PC-9 (cell line): ENCODE measurements around the gene DMGDH. TPM values are rescaled to one million over a fixed set of nuclear protein-coding genes. Genes with fewer than 3 reads are reported as not detected.

Experiments used
- BruUV-seq: library from RNA; stranded (reverse); fragments of 400-500 nt; replicated peaks from 2 replicates; lab custom pipeline; 2021; lab: Mats Ljungman, UMichigan
- CTCF ChIA-PET: fragments of 300-600 bp; sonication (Branson Sonifier 250); formaldehyde crosslinking; loops from one replicate; lab custom pipeline; 2022; ENCODE audit warnings: antibody characterized with exemption; lab: Charles Lee
- POLR2A ChIA-PET: fragments of 300-600 bp; sonication (Branson Sonifier 250); formaldehyde crosslinking; loops from one replicate; lab custom pipeline; 2022; ENCODE audit warnings: antibody characterized with exemption; ENCODE audit not compliant: unreplicated experiment; lab: Charles Lee
- DNase-seq, 2 experiments: peaks; one replicate each; pipeline versions ENCODE4 v3.0.0 to v3.0.0-alpha.2; 2015 to 2022; ENCODE audit warnings: mixed read lengths in 1 of 2
- H2AFZ ChIP-seq: fragments of 200-600 bp; sonication (generic); 2 replicates; pipeline ENCODE4 v1.8.1; 2017; ENCODE audit warnings: antibody characterized with exemption
- H3F3A ChIP-seq: fragments of 200-600 bp; sonication (generic); 2 replicates; pipeline ENCODE4 v1.8.1; 2017; ENCODE audit warnings: antibody characterized with exemption, mild to moderate bottlenecking, low read depth; ENCODE audit not compliant: insufficient read depth
- H3K27ac ChIP-seq: fragments of 200-600 bp; sonication (generic); 2 replicates; pipeline ENCODE4 v1.6.1; 2016; ENCODE audit warnings: mixed run types
- H3K27me3 ChIP-seq: fragments of 200-600 bp; sonication (generic); 2 replicates; pipeline ENCODE4 v1.6.1; 2016; ENCODE audit warnings: low read depth, mixed run types; ENCODE audit not compliant: insufficient read depth
- H3K36me3 ChIP-seq: fragments of 200-600 bp; sonication (generic); 2 replicates; pipeline ENCODE4 v1.6.1; 2016; ENCODE audit warnings: low read depth, mixed run types
- H3K4me1 ChIP-seq: fragments of 200-600 bp; sonication (generic); replicated peaks from 2 replicates; pipeline ENCODE4 v1.6.1; 2016; ENCODE audit warnings: mixed run types; ENCODE audit not compliant: insufficient read depth
- H3K4me2 ChIP-seq: fragments of 200-600 bp; sonication (generic); 2 replicates; pipeline ENCODE4 v1.6.1; 2017; ENCODE audit warnings: mixed run types
- H3K4me3 ChIP-seq: fragments of 200-600 bp; sonication (generic); 2 replicates; pipeline ENCODE4 v1.6.1; 2016; ENCODE audit warnings: mixed run types
- H3K79me2 ChIP-seq: fragments of 200-600 bp; sonication (generic); 2 replicates; pipeline ENCODE4 v1.6.1; 2017; ENCODE audit warnings: low read depth, mixed run types
- H3K9me2 ChIP-seq: fragments of 200-600 bp; sonication (generic); 2 replicates; pipeline ENCODE4 v1.8.1; 2017; ENCODE audit warnings: mild to moderate bottlenecking; ENCODE audit not compliant: insufficient read depth
- H3K9me3 ChIP-seq: fragments of 200-600 bp; sonication (generic); 2 replicates; pipeline ENCODE4 v1.8.1; 2016; ENCODE audit warnings: low read depth; ENCODE audit not compliant: insufficient read depth
- H4K20me1 ChIP-seq: fragments of 200-600 bp; sonication (generic); 2 replicates; pipeline ENCODE4 v1.8.1; 2017; ENCODE audit not compliant: insufficient read depth
- CTCF ChIP-seq: fragments of 200-600 bp; sonication (generic); conservative IDR thresholded peaks from 2 replicates; pipeline ENCODE4 v1.6.1; 2017; ENCODE audit warnings: mixed run types, antibody characterized with exemption, mild to moderate bottlenecking, moderate library complexity
- EZH2 ChIP-seq: fragments of 200-600 bp; sonication (generic); IDR thresholded peaks from 2 replicates; pipeline ENCODE4 v1.8.0; 2017; ENCODE audit warnings: antibody characterized with exemption, low read depth
- intact Hi-C: fragments of 100-400 bp; cut with micrococcal nuclease; formaldehyde crosslinking; loops from one replicate; pipeline ENCODE4 v1.10.0; 2022; ENCODE audit not compliant: unreplicated experiment
- total RNA-seq: library from RNA; stranded (reverse); gene quantifications from 2 replicates; pipeline ENCODE4 v1.2.3, GENCODE V29; 2021

DMGDH gene
- total RNA-seq, 1 experiment from 2014 or later = 8.1 TPM

GRCh38 chr5:79074641-79075040 is 5.2 kb upstream of the DMGDH start:
- H3K4me1 ChIP-seq = no peaks in the 10 kb centered on the region
- H3K36me3 ChIP-seq = no peaks in the 10 kb centered on the region
- H3K27ac ChIP-seq = no peak overlapping the region
- POLR2A ChIA-PET = no interaction called here
- no peak overlapping the region for H3K4me3 ChIP-seq
- no peaks in the 10 kb centered on the region for H3K27me3 ChIP-seq
- intact Hi-C loops = no loop called here
- H4K20me1 ChIP-seq = no peaks in the 10 kb centered on the region
- no peaks in the 10 kb centered on the region for H3F3A ChIP-seq
- no TSS peak for BruUV-seq
- TF ChIP-seq CTCF = no peak
- no peak for TF ChIP-seq EZH2
- no peaks in the 10 kb centered on the region for H3K79me2 ChIP-seq
- DNase-seq = peak in 1 of 2 experiments; percentile 47
- H3K9me3 ChIP-seq = peaks cover 5% of the 10 kb centered on the region; the same call in 1 of the 2 replicates
- CTCF ChIA-PET = interaction anchor here (0.7 kb wide), 1 partner anchor 528 kb away, joined by 8 read pairs; no protein-coding TSS in a partner anchor
- H2AFZ ChIP-seq = no peak overlapping the region
- no peaks in the 10 kb centered on the region for H3K9me2 ChIP-seq
- no peak overlapping the region for H3K4me2 ChIP-seq

GRCh38 chr5:79070350-79070667 is 835 bp upstream of the DMGDH start:
- Histone ChIP-seq H2AFZ (no peak overlapping the region), H3K27ac (no peak overlapping the region), H3K9me3 (peaks cover 5% of the 10 kb centered on the region; the same call in 1 of the 2 replicates), H3F3A (no peaks in the 10 kb centered on the region), H4K20me1 (no peaks in the 10 kb centered on the region), H3K36me3 (no peaks in the 10 kb centered on the region), H3K27me3 (no peaks in the 10 kb centered on the region), H3K9me2 (no peaks in the 10 kb centered on the region), H3K4me1 (no peaks in the 10 kb centered on the region), H3K4me3 (no peak overlapping the region), H3K79me2 (no peaks in the 10 kb centered on the region), H3K4me2 (no peak overlapping the region)
- no peak for TF ChIP-seq EZH2
- BruUV-seq = no TSS peak
- ChIA-PET CTCF (no interaction called here), POLR2A (interaction anchor here (0.7 kb wide), 1 partner anchor 73 kb away, joined by 5 read pairs; no protein-coding TSS in a partner anchor)
- intact Hi-C loops = no loop called here
- DNase-seq = no peak

- H2AFZ ChIP-seq = no peak overlapping the region
- no peak for DNase-seq
- H3K27me3 ChIP-seq = no peaks in the 10 kb centered on the region
- no peaks in the 10 kb centered on the region for H3K36me3 ChIP-seq
- TF ChIP-seq CTCF (no peak), EZH2 (no peak)
- CTCF ChIA-PET = no interaction called here
- H3K4me2 ChIP-seq = no peak overlapping the region
- no peaks in the 10 kb centered on the region for H3K79me2 ChIP-seq
- H3K9me3 ChIP-seq = no peaks in the 10 kb centered on the region
- no peaks in the 10 kb centered on the region for H4K20me1 ChIP-seq
- no peaks in the 10 kb centered on the region for H3K4me1 ChIP-seq
- H3F3A ChIP-seq = no peaks in the 10 kb centered on the region
- BruUV-seq = no TSS peak
- H3K4me3 ChIP-seq = no peak overlapping the region
- intact Hi-C loops = no loop called here
- H3K27ac ChIP-seq = no peak overlapping the region
- H3K9me2 ChIP-seq = no peaks in the 10 kb centered on the region
- POLR2A ChIA-PET = no interaction called here
These were observed 7.0 kb downstream of the DMGDH start for GRCh38 chr5:79062436-79062835.

- POLR2A ChIA-PET = no interaction called here
- intact Hi-C loops = no loop called here
- no TSS peak for BruUV-seq
These were observed 9.8 kb downstream of the DMGDH start for GRCh38 chr5:79059674-79060073.

More at GRCh38 chr5:79059674-79060073, 9.8 kb downstream of the DMGDH start:
- Histone ChIP-seq H3K9me3 (no peaks in the 10 kb centered on the region), H2AFZ (no peak overlapping the region), H3K36me3 (no peaks in the 10 kb centered on the region), H3K4me1 (no peaks in the 10 kb centered on the region), H3K79me2 (no peaks in the 10 kb centered on the region), H3K27ac (no peak overlapping the region), H3K27me3 (no peaks in the 10 kb centered on the region), H3K4me2 (no peak overlapping the region), H3K9me2 (no peaks in the 10 kb centered on the region), H3K4me3 (no peak overlapping the region), H3F3A (no peaks in the 10 kb centered on the region), H4K20me1 (no peaks in the 10 kb centered on the region)
- CTCF ChIA-PET = no interaction called here
- no peak for DNase-seq
- TF ChIP-seq EZH2 (no peak), CTCF (no peak)
